Measurements from ENCODE around the gene NOX5. TPM values are rescaled to one million over a fixed set of nuclear protein-coding genes. Genes with fewer than 3 reads are reported as not detected.
"Not testable (repeated sequence)": the region's sequence is repeated elsewhere in the genome, so short reads cannot be mapped to it uniquely, and the experiment has no call there.

The NOX5 gene
- total RNA-seq, 1 experiment from 2014 or later: 1.2 TPM

DNA sequence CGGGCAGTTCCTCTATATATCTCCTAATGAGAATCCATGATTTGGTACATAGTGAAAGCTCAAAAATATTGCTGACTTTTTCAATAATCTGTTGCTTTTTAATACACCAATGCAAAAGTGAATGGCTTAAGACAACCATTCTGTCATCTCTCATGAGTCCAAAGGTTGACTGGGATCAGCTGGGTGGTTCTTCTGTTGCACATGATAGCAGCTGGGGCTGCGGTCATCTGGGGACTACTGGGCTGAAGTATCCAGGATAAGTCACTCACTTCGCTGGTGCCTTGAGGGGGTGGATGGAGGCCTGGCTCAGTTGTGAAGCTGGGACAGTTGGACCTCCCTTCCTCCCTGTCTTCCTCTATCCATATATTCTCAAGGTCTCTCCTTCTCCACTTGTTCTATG lies 53.7 kb downstream of the NOX5 start:
- in situ Hi-C loops (cut with HindIII; ENCODE audit: low pct_unique_long_range_greater_than_20kb, low sequenced_read_pairs): loop anchor here (25.0 kb wide), 1 partner anchor 169 kb away; no protein-coding TSS in a partner anchor
- DNase-seq (ENCODE audit: low read depth): no peak

DNA sequence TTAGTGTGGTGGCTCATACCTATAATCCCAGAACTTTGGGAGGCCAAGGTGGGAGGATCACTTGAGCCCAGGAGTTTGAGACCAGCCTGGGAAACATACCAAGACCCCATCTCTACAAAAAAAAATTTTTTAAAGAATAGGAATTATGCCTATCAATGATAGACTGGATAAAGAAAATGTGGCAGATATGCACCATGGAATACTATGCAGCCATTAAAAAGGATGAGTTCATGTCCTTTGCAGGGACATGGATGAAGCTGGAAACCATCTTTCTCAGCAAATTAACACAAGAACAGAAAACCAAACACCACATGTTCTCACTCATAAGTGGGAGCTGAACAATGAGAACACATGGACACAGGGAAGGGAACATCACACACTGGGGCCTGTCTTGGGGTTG lies 54.8 kb downstream of the NOX5 start:
- DNase-seq (ENCODE audit: low read depth): not testable (repeated sequence)
- in situ Hi-C loops (cut with HindIII; ENCODE audit: low pct_unique_long_range_greater_than_20kb, low sequenced_read_pairs): loop anchor here (25.0 kb wide), 1 partner anchor 168 kb away; no protein-coding TSS in a partner anchor

DNA sequence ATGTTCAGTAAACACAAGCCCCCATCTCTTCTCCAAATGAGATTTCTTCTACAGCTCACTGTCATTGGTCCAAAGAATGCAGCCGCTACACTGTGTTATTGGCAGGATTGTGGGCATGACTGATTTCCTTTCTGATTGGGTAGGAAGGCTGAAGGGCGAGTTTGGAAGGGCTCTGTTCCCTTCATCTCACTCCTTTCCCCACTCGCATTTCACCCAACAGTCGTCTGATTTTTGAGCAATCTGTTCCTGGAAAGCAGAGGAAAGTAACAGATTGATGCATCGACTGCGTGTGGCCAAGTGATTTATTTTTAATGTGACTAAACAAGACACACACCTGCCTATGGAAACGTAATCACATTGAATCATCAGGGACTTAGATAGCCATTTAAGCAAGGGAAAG lies 55.5 kb downstream of the NOX5 start:
- no peak for DNase-seq (ENCODE audit: low read depth)
- in situ Hi-C loops (cut with HindIII; ENCODE audit: low pct_unique_long_range_greater_than_20kb, low sequenced_read_pairs): loop anchor here (25.0 kb wide), 1 partner anchor 167 kb away; no protein-coding TSS in a partner anchor

DNA sequence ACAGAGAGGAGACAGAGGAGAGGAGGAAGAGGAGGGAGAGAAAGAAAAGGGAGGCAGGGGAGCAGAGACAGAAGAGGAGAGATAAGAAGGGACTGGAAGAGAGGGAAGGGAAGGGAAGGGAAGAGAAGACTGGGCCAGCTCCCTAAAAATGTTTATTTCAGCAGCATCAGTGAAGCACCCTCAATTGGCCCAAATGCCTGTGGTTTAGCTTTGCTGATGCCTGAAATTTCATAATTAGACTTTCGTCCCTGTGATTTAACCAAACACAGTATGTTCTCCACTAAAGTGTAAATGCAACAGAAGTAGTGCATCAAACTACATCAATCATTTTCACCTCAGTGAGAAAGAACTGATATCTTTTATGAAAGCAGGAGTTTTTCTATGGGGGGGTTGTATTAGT lies 55.9 kb downstream of the NOX5 start:
- in situ Hi-C loops (cut with HindIII; ENCODE audit: low pct_unique_long_range_greater_than_20kb, low sequenced_read_pairs): loop anchor here (25.0 kb wide), 1 partner anchor 167 kb away; no protein-coding TSS in a partner anchor
- no peak for DNase-seq (ENCODE audit: low read depth)

DNA sequence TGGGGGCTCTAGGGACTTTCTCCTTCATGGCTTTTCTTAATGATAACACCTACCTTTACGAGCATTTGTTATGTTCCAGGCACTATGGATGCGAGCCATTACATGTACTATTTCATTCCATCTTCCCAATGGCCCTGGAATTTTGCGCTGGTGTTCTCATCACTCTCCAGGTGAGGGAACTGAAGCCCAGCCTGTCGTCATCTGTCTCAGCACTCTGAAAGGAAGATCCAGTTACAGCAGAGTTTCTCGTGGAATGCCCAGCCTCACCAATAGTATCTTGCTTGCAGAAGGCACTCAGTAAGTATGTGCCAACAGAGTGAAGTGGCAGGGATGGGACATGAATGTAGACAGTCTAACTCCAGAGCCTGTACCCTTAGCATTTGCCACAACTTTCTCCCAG lies 56.8 kb downstream of the NOX5 start:
- in situ Hi-C loops (cut with HindIII; ENCODE audit: low pct_unique_long_range_greater_than_20kb, low sequenced_read_pairs): loop anchor here (25.0 kb wide), 1 partner anchor 166 kb away; no protein-coding TSS in a partner anchor
- no peak for DNase-seq (ENCODE audit: low read depth)

DNA sequence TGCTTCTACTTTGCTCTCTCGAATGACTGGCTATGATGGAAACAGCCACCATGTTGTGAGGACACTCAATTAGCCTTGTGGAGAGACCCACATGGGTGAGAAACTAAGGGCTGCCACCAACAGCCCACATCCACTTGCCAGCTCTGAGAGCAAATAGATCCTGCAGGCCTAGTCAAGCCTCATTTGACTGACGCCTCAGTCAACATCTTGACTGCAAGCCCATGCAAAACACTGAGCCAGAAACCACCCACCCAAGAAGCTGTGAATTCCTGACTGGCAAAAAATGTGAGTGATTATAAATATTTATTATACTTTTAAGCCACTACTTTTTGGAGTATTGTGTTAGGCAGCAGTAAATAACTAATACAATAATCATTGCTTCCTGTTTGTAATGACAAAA lies 58.4 kb downstream of the NOX5 start:
- DNase-seq (ENCODE audit: low read depth): no peak
- in situ Hi-C loops (cut with HindIII; ENCODE audit: low pct_unique_long_range_greater_than_20kb, low sequenced_read_pairs): loop anchor here (25.0 kb wide), 1 partner anchor 164 kb away; no protein-coding TSS in a partner anchor

DNA sequence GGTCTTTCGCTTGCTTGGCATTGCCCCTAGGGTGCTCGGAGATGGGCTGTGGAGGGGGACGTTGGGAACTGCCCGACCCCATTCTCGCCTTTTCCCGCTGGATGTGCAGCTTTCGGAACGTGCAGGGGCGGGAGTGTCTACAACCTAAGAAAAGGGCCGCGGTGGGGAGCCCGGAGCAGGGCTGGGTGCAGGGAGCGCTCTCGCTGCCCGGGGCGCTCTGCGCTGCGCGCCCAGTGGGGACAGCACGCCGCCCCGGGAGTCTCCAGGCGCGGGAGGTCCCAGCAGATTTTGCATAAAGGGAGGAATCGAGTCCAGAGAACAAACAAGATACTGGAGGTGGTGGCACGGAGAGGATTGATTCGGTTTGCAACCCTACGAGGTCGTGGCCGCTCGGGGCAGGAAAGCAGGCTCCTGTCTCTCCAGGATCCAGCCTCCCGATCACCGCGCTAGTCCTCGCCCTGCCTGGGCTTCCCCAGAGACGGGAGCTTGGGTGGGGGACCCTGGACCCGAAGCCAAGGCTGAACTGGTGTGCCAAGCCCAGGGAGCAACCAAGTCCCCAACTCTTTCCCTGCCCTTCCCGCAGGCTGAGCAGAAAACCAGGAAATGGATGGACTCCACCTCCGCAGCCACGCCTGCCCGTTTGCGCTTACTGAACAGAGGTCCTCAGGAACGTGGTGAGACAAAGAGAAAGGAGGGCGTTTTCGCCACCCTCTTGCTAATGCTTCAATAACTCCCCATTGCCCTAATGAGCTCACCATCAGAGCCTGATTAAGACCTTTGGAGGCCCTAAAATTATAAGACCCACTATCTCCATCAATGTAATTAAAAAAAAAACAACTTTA lies 59.7 kb downstream of the NOX5 start:
- peak; percentile 84 for DNase-seq (ENCODE audit: low read depth)
- in situ Hi-C loops (cut with HindIII; ENCODE audit: low pct_unique_long_range_greater_than_20kb, low sequenced_read_pairs): loop anchor here (25.0 kb wide), 1 partner anchor 163 kb away; no protein-coding TSS in a partner anchor

DNA sequence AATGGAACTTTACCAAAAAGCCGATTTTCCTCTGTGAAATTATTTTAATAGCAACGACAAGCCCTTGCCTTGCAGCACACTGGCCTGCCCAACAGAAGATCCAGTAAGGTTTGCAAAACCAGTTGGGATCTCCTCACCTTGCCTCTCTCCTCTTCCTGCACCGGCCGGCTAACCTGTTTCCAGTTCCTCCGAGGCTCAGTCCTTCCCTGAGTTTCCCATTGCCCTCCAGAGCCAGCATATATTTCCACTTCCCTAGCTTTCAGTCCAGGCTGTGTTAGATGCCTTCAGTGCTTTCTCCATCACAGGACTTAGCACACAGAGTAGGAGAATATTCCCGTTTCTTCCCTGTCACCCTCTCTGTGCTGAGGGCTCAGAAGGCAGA lies 60.3 kb downstream of the NOX5 start:
- in situ Hi-C loops (cut with HindIII; ENCODE audit: low pct_unique_long_range_greater_than_20kb, low sequenced_read_pairs): loop anchor here (25.0 kb wide), 1 partner anchor 162 kb away; no protein-coding TSS in a partner anchor
- DNase-seq (ENCODE audit: low read depth): no peak

DNA sequence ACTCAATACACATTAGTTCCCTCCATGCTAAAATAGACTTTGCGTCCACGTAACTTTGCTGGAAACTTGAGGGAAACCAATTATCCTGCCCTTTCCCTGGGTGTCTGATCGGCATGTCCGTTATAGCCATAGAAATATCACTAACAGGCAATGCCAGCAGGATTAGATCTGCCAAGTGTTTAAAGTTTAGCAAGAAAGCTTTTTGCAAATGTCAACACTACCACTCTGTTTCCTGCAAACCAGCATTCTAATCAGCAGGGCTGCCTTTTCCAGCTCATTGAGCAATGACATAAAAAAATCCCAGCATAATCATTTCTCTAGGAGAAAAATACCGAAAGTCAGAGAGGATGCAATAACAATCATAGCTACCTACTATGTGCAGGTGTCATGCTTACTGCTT lies 60.9 kb downstream of the NOX5 start:
- in situ Hi-C loops (cut with HindIII; ENCODE audit: low pct_unique_long_range_greater_than_20kb, low sequenced_read_pairs): no loop called here

DNA sequence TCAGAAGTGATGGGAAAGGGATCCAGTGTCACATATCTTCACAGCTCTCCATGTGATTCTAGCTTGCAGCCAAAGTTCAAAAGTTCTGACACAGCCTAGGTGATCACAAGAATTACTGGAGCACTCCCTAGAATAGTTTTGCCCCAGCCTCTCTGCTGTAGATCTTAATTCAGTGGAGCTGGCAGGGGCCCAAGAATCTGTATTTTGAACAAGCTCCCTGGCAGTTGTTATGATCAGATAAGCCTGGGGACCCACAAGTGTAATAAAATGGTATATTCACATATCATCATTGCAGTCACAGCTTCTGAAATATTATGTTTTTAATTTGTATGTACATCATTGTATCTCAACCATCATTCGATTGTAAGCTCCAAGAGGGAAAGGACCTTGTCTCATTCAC lies 62.3 kb downstream of the NOX5 start:
- in situ Hi-C loops (cut with HindIII; ENCODE audit: low pct_unique_long_range_greater_than_20kb, low sequenced_read_pairs): no loop called here
- no peak for DNase-seq (ENCODE audit: low read depth)

More for the DNA sequence above, 60.9 kb downstream of the NOX5 start:
- DNase-seq (ENCODE audit: low read depth): peak; percentile 40

DNA sequence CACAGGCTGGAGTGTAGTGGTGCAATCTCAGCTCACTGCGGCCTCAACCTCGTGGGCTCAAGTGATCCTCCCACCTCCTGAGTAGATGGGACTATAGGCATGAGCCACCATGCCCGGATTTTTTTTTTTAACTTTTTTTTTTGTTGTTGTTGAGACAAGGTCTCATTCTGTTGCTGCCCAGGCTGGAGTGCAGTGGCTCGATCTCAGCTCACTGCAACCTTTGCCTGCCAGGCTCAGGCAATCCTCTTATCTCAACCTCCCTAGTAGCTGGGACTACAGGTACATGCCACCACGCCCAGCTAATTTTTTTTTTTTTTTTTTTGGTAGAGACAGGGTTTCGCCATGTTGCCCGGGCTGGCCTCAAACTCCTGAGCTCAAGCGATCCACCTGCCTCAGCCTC lies 64.1 kb downstream of the NOX5 start:
- no peak for DNase-seq (ENCODE audit: low read depth)
- in situ Hi-C loops (cut with HindIII; ENCODE audit: low pct_unique_long_range_greater_than_20kb, low sequenced_read_pairs): no loop called here

DNA sequence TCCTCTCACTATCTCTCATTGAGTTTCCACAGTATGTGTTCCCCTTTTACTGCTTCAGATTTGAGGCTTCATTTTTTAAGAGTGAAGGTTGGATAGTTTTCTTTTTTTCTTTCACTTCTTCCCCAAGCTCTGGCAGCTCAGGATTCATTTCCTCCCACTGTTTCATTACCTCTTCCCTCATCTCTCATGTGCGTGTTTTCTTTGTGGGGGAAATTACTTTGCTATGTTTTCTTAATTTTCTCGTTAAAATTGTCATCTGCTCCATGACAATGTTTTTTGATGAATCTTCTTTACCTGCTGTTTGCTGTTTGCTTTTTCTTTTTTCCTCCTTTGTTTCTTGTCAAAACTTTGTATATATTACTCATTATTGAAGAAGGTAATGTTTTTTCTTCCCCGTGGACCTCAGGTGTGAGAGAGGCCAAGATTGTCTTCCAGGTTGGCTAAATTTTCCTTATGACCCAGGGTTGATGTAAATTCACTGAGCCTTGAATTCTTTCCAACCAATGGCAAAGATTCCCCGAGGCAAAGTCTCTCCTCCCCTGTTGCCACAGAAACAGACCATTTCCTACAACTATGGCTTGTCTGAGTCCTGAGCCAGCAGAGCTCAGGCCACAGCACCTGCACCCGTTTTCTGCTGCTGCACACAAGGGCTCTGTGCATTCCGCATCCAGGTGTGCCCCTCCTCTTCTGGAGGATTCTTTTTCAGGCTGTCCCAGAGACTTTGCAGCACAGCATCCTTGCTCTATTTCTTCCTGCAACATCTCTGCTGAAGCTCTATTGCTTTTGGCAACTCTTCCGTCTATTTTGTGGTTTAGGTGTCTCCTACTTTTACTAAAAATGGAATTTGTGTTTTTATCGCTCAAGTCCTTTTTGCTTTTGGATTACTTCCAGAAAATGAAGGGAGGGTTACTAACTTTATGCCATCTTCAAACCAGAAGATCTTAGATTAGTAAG lies 66.1 kb downstream of the NOX5 start:
- in situ Hi-C loops (cut with HindIII; ENCODE audit: low pct_unique_long_range_greater_than_20kb, low sequenced_read_pairs): no loop called here
- DNase-seq (ENCODE audit: low read depth): peak; percentile 86

DNA sequence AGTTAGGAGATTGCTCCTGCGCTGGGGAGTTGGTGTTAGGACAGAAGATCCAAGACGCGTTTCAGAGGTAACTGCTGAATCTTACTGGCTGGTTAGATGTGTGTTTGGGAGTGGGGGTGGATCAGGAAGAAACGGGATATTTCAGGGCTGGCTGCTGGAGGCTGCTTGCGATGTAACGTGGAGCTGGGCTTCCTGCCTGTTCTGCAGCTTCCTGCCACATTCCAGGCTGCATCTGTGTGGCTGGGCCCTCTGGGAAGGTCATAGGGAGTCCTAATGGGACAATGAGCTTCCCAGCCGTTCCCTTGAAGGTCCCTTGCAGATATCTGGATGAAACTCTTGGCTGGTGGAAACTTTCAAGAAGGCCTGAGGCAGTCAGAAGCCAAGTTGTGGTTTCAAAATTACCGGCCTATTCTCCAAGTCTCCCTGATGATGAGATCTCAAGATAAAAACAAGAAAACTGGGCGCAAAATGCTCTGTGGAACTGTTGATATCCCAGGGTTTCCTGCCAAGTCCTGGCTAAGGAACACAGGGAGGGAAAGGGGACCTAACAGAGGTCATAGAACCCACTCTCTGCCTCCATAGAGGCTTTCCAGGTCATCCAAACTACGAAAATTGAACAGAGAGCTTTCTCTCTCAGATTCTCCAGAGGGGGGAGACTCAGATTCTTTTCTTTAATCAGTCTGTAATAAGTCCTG lies 67.0 kb downstream of the NOX5 start:
- in situ Hi-C loops (cut with HindIII; ENCODE audit: low pct_unique_long_range_greater_than_20kb, low sequenced_read_pairs): no loop called here
- peak; percentile 62 for DNase-seq (ENCODE audit: low read depth)

DNA sequence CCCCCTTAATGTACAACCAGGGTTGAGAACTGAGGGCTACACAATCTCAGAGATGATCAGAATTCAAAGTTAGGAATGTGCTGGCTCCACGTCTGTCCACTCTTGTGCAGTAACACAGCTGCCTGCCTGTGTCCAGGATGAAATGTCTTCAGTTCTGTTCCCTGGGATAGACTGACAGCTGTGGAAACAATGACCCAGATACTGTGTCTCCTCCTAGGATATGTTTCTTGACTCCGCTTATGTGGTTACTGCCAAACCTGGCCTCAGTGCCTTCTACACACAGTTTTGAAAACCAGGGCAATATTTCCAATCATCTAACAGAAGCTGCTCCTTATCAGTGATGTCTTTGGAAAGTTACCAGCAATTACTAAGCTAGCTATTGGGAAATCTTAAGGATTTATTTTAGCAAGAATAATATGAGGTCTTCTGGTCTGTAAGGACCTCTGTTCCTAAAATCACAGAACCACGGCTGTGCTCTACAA lies 67.6 kb downstream of the NOX5 start:
- in situ Hi-C loops (cut with HindIII; ENCODE audit: low pct_unique_long_range_greater_than_20kb, low sequenced_read_pairs): no loop called here
- peak; percentile 33 for DNase-seq (ENCODE audit: low read depth)

DNA sequence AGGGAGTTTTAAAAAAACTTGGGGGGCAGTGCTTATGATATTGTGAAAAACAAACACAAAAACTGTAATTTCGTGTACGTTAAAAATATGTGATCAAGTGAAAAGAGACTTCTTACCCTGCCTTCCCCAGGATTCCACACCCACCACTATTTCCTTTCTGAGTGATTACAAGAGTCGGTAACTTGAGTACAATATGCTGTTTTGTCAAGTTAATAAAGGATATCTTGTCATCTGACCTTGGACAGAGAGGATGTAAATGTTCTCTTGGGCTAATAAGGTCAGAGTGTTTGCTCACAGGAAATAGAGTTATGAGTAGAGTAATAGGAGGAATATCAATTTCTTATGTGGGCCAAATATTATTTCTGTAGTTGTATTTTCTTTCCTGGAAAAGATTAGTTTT lies 68.1 kb downstream of the NOX5 start:
- in situ Hi-C loops (cut with HindIII; ENCODE audit: low pct_unique_long_range_greater_than_20kb, low sequenced_read_pairs): no loop called here
- no peak for DNase-seq (ENCODE audit: low read depth)

DNA sequence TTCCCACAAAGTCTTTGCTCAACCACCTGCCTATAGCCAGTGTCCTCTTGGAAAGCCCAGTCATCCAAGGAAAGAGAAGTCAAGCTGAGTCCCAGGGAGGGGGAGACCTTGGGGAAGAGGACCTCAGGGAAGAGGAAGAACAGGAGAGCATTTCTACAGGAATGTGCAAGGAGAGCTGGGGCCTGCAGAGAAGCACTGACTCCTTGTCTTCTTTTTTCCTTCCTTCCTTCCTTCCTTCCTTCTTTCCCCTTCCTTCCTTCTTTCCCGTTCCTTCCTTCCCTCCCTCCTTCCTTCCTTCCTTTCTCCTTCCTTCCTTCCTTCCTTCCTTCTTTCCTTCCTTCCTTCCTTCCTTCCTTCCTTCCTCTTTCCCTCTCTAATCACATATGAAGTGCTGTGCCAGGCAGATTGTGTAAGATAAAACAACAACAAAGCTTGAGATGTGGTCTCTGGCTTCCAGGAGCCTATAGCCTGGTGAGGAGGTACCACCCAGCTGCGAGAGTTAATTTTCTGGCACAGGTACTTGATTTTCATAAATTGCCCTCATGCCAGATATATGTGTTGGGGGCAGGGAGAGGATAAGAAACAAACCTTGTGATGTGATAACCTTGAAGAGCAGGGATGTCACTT lies 70.0 kb downstream of the NOX5 start:
- no peak for DNase-seq (ENCODE audit: low read depth)
- in situ Hi-C loops (cut with HindIII; ENCODE audit: low pct_unique_long_range_greater_than_20kb, low sequenced_read_pairs): no loop called here

DNA sequence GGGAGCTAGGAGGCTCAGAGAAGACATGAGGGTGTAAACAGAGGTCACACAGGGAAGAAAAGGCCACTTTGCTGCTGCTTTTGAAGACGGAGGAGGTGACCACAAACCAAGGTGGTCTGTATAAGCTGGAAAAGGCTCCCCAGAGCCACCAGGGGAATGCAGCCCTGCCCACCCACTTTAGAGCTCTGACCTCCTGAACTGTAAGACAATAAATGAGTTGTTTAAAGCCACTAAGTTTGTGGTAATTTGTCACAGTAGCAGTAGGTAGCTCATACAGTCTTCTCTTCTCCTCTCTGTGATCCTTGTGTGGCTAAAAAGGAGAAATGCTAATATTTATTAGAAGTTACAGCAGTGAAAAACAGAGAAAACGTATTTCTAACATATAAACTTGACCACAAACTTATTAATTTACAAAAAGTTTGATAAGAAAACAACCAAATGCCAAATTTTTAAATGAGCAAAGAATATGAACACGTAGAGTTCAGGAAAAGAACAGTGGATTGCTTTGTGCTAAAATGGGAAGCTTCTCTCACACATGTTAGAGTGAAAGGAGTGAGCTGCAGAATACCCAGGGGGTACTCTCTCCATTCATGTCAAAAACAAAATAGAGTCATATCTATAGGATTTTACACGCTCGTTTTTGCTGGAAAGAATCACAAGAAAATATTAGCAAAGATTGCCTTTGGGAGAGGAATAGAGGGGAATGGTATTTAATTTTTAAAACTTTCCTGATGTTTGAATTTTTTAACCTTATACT lies 71.0 kb downstream of the NOX5 start:
- in situ Hi-C loops (cut with HindIII; ENCODE audit: low pct_unique_long_range_greater_than_20kb, low sequenced_read_pairs): no loop called here

More for the DNA sequence above, 71.0 kb downstream of the NOX5 start:
- no peak for DNase-seq (ENCODE audit: low read depth)
